ENCODE data around the gene MRPL16. TPM values are rescaled to one million over a fixed set of nuclear protein-coding genes. Genes with fewer than 3 reads are reported as not detected.
"Not testable (repeated sequence)": the region's sequence is repeated elsewhere in the genome, so short reads cannot be mapped to it uniquely, and the experiment has no call there.

The MRPL16 gene
- 10 to 100 TPM; 61.8 to 95.9 (median 84.3) TPM for polyA plus RNA-seq (ENCODE audit: low read depth in 6 of 6)

GRCh38 chr11:59810189-59810910, at the start of gene MRPL16:
Gene MRPL16 (minus strand): TSS chr11:59810778. CDS start chr11:59810658, 120 bp downstream.
- peak within 1 kb of the TSS; percentile 88 to 96 (median 92) for H3K4me3 Mint-ChIP-seq
- H3K27me3 Mint-ChIP-seq: peaks cover 0 to 5% (median 0%) of the 10 kb centered on the region in 3 donors
- H3K4me1 Mint-ChIP-seq: peaks cover 11 to 37% (median 18%) of the 10 kb centered on the region in 3 donors
- H3K27ac Mint-ChIP-seq: peak within 1 kb of the TSS; percentile 85 to 95 (median 92)
- DNase-seq (peak; percentile 83), ATAC-seq (ENCODE audit: low read depth in 2 of 2) (peak; percentile 98 to 99)
- H3K36me3 Mint-ChIP-seq: peaks cover 8 to 12% of the 10 kb centered on the region in 2 donors
- peaks cover 0 to 1% (median 0%) of the 10 kb centered on the region in 7 donors for H3K9me3 Mint-ChIP-seq

GRCh38 chr11:59859673-59860072, 49.1 kb upstream of the MRPL16 start:
- ATAC-seq (ENCODE audit: low read depth in 2 of 2) (no peak), DNase-seq (no peak)
- no peak overlapping the region for H3K4me3 Mint-ChIP-seq
- H3K36me3 Mint-ChIP-seq: no peaks in the 10 kb centered on the region
- no peak overlapping the region for H3K27ac Mint-ChIP-seq
- H3K27me3 Mint-ChIP-seq: no peaks in the 10 kb centered on the region
- H3K4me1 Mint-ChIP-seq: peaks cover 0 to 3% (median 0%) of the 10 kb centered on the region in 3 donors
- H3K9me3 Mint-ChIP-seq: no peaks in the 10 kb centered on the region

- Mint-ChIP-seq H3K4me3 (no peak overlapping the region), H3K27ac (peak overlapping the region in 1 of 6 donors; percentile 4), H3K27me3 (no peaks in the 10 kb centered on the region), H3K4me1 (peaks cover 0 to 3% (median 0%) of the 10 kb centered on the region in 3 donors), H3K9me3 (no peaks in the 10 kb centered on the region), H3K36me3 (no peaks in the 10 kb centered on the region)
- DNase-seq (no peak), ATAC-seq (ENCODE audit: low read depth in 2 of 2) (no peak)
Measured at GRCh38 chr11:59857439-59858434, 47.2 kb upstream of the MRPL16 start.

GRCh38 chr11:59854871-59855270, 44.3 kb upstream of the MRPL16 start:
- DNase-seq (no peak), ATAC-seq (ENCODE audit: low read depth in 2 of 2) (no peak)
- Mint-ChIP-seq H3K36me3 (peaks cover 0 to 4% of the 10 kb centered on the region in 2 donors), H3K4me3 (no peak overlapping the region), H3K27ac (no peak overlapping the region), H3K9me3 (no peaks in the 10 kb centered on the region), H3K4me1 (no peaks in the 10 kb centered on the region), H3K27me3 (peaks cover 0 to 7% (median 0%) of the 10 kb centered on the region in 3 donors)

- not testable (repeated sequence) for DNase-seq; H3K27ac Mint-ChIP-seq; H3K27me3 Mint-ChIP-seq; H3K4me1 Mint-ChIP-seq; H3K36me3 Mint-ChIP-seq; ATAC-seq (ENCODE audit: low read depth in 2 of 2); H3K9me3 Mint-ChIP-seq
- peak overlapping the region in 1 of 8 donors; percentile 3 for H3K4me3 Mint-ChIP-seq
Measured at GRCh38 chr11:59851416-59851815, 40.8 kb upstream of the MRPL16 start.

GRCh38 chr11:59849551-59849950, 39.0 kb upstream of the MRPL16 start:
- ATAC-seq (ENCODE audit: low read depth in 2 of 2); H3K4me1 Mint-ChIP-seq; H3K9me3 Mint-ChIP-seq; H3K27me3 Mint-ChIP-seq; H3K36me3 Mint-ChIP-seq; DNase-seq; H3K4me3 Mint-ChIP-seq; H3K27ac Mint-ChIP-seq: not testable (repeated sequence)

GRCh38 chr11:59849129-59849528, 38.6 kb upstream of the MRPL16 start:
- ATAC-seq (ENCODE audit: low read depth in 2 of 2) (no peak), DNase-seq (no peak)
- no peak overlapping the region for H3K4me3 Mint-ChIP-seq
- peaks cover 0 to 2% (median 0%) of the 10 kb centered on the region in 7 donors for H3K9me3 Mint-ChIP-seq
- no peaks in the 10 kb centered on the region for H3K4me1 Mint-ChIP-seq
- peaks cover 0 to 7% (median 0%) of the 10 kb centered on the region in 3 donors for H3K27me3 Mint-ChIP-seq
- peaks cover 0 to 8% of the 10 kb centered on the region in 2 donors for H3K36me3 Mint-ChIP-seq
- H3K27ac Mint-ChIP-seq: peak overlapping the region in 1 of 6 donors; percentile 18

GRCh38 chr11:59848439-59848838, 37.9 kb upstream of the MRPL16 start:
- H3K36me3 Mint-ChIP-seq; ATAC-seq (ENCODE audit: low read depth in 2 of 2); H3K27ac Mint-ChIP-seq: not testable (repeated sequence)

GRCh38 chr11:59847626-59848025, 37.0 kb upstream of the MRPL16 start:
- Mint-ChIP-seq H3K36me3 (peaks cover 0 to 8% of the 10 kb centered on the region in 2 donors), H3K27ac (peak overlapping the region in 1 of 6 donors; percentile 63), H3K4me1 (no peaks in the 10 kb centered on the region), H3K9me3 (peaks cover 0 to 2% (median 0%) of the 10 kb centered on the region in 7 donors), H3K4me3 (no peak overlapping the region), H3K27me3 (peaks cover 0 to 7% (median 0%) of the 10 kb centered on the region in 3 donors)
- ATAC-seq (ENCODE audit: low read depth in 2 of 2): no peak
- no peak for DNase-seq

More at GRCh38 chr11:59848439-59848838, 37.9 kb upstream of the MRPL16 start:
- not testable (repeated sequence) for DNase-seq, H3K27me3 Mint-ChIP-seq, H3K4me1 Mint-ChIP-seq, H3K4me3 Mint-ChIP-seq, H3K9me3 Mint-ChIP-seq

- peak overlapping the region in 1 of 6 donors; percentile 36 for H3K27ac Mint-ChIP-seq
- ATAC-seq (ENCODE audit: low read depth in 2 of 2): no peak
- H3K27me3 Mint-ChIP-seq: peaks cover 0 to 7% (median 5%) of the 10 kb centered on the region in 3 donors
Measured at GRCh38 chr11:59846556-59846955, 36.0 kb upstream of the MRPL16 start.

GRCh38 chr11:59845399-59845798, 34.8 kb upstream of the MRPL16 start, which contains the start of gene CBLIF:
Gene CBLIF (minus strand): TSS chr11:59845499. CDS start chr11:59845453, 46 bp downstream.
- H3K27me3 Mint-ChIP-seq: peaks cover 0 to 5% (median 1%) of the 10 kb centered on the region in 3 donors
- H3K27ac Mint-ChIP-seq: peak within 1 kb of the TSS in 2 of 6 donors; percentile 4 to 33
- no peak for ATAC-seq (ENCODE audit: low read depth in 2 of 2)
- no peaks in the 10 kb centered on the region for H3K4me1 Mint-ChIP-seq
- H3K36me3 Mint-ChIP-seq: peaks cover 0 to 4% of the 10 kb centered on the region in 2 donors
- no peak within 1 kb of the TSS for H3K4me3 Mint-ChIP-seq
- H3K9me3 Mint-ChIP-seq: peaks cover 0 to 2% (median 0%) of the 10 kb centered on the region in 7 donors
- no peak for DNase-seq

More at GRCh38 chr11:59846556-59846955, 36.0 kb upstream of the MRPL16 start:
- peaks cover 0 to 8% of the 10 kb centered on the region in 2 donors for H3K36me3 Mint-ChIP-seq
- peaks cover 0 to 2% (median 0%) of the 10 kb centered on the region in 7 donors for H3K9me3 Mint-ChIP-seq
- no peaks in the 10 kb centered on the region for H3K4me1 Mint-ChIP-seq
- no peak for DNase-seq
- no peak overlapping the region for H3K4me3 Mint-ChIP-seq

GRCh38 chr11:59842316-59842715, 31.7 kb upstream of the MRPL16 start:
- H3K9me3 Mint-ChIP-seq: no peaks in the 10 kb centered on the region
- no peaks in the 10 kb centered on the region for H3K4me1 Mint-ChIP-seq
- ATAC-seq (ENCODE audit: low read depth in 2 of 2) (no peak), DNase-seq (no peak)
- no peak overlapping the region for H3K27ac Mint-ChIP-seq
- peaks cover 0 to under 1% of the 10 kb centered on the region in 2 donors for H3K36me3 Mint-ChIP-seq
- H3K27me3 Mint-ChIP-seq: peaks cover 0 to 7% (median 5%) of the 10 kb centered on the region in 3 donors
- H3K4me3 Mint-ChIP-seq: no peak overlapping the region

GRCh38 chr11:59841514-59841913, 30.9 kb upstream of the MRPL16 start:
- no peak for DNase-seq
- H3K4me3 Mint-ChIP-seq: no peak overlapping the region
- no peak overlapping the region for H3K27ac Mint-ChIP-seq
- no peaks in the 10 kb centered on the region for H3K9me3 Mint-ChIP-seq
- H3K4me1 Mint-ChIP-seq: no peaks in the 10 kb centered on the region
- peaks cover 0 to 7% (median 5%) of the 10 kb centered on the region in 3 donors for H3K27me3 Mint-ChIP-seq
- no peaks in the 10 kb centered on the region for H3K36me3 Mint-ChIP-seq
- ATAC-seq (ENCODE audit: low read depth in 2 of 2): no peak
